SU-DHL-6 (cell line): Measurements from ENCODE around the gene APRT.

Source experiments
- H2AFZ ChIP-seq: fragments of 200-600 bp; sonication (generic); 2 replicates; pipeline ENCODE4 v1.6.1; 2014; ENCODE audit warnings: low read depth, mild to moderate bottlenecking, moderate library complexity, mixed read lengths, antibody characterized with exemption, low read length; ENCODE audit not compliant: severe bottlenecking
- H3F3A ChIP-seq: fragments of 200-600 bp; shearing (Covaris generic); 2 replicates; pipeline ENCODE4 v1.6.0; 2016; ENCODE audit warnings: antibody characterized with exemption, mild to moderate bottlenecking; ENCODE audit not compliant: insufficient read depth
- H3K27ac ChIP-seq: fragments of 200-600 bp; sonication (generic); 2 replicates; pipeline ENCODE4 v1.5.1; 2016; ENCODE audit warnings: low read depth, mild to moderate bottlenecking, low read length, moderate library complexity, mixed read lengths
- H3K27me3 ChIP-seq: fragments of 200-600 bp; sonication (generic), shearing (Covaris generic); 2 replicates; pipeline ENCODE4 v1.6.0; 2014; ENCODE audit warnings: mild to moderate bottlenecking, low read length
- H3K36me3 ChIP-seq: fragments of 200-600 bp; sonication (generic); 2 replicates; pipeline ENCODE4 v1.6.1; 2014; ENCODE audit warnings: mild to moderate bottlenecking, low read length, mixed read lengths
- H3K4me2 ChIP-seq: fragments of 300-600, 200-600 bp; shearing (Covaris generic), sonication (generic); 2 replicates; pipeline ENCODE4 v1.6.0; 2014; ENCODE audit warnings: low read length, low read depth, mild to moderate bottlenecking; ENCODE audit not compliant: poor library complexity, severe bottlenecking
- H3K4me3 ChIP-seq: fragments of 200-600 bp; sonication (generic); 2 replicates; pipeline ENCODE4 v1.5.1; 2014; ENCODE audit warnings: antibody characterized with exemption, low read length, mild to moderate bottlenecking, mixed read lengths; ENCODE audit not compliant: insufficient read depth, poor library complexity, severe bottlenecking
- H3K79me2 ChIP-seq: fragments of 200-600 bp; sonication (generic); 2 replicates; pipeline ENCODE4 v1.6.1; 2014; ENCODE audit warnings: mild to moderate bottlenecking, low read length, moderate library complexity; ENCODE audit not compliant: insufficient read depth
- H3K9ac ChIP-seq: fragments of 200-600 bp; sonication (generic); 2 replicates; pipeline ENCODE4 v1.7.0; 2014; ENCODE audit warnings: mild to moderate bottlenecking, low read length
- H3K9me2 ChIP-seq: fragments of 200-600 bp; sonication (generic); replicated peaks from 2 replicates; pipeline ENCODE4 v1.6.1; 2014; ENCODE audit warnings: low read length; ENCODE audit not compliant: insufficient read depth
- H3K9me3 ChIP-seq: fragments of 200-600 bp; sonication (generic); 2 replicates; pipeline ENCODE4 v1.6.1; 2014; ENCODE audit warnings: low read length, mixed read lengths; ENCODE audit not compliant: insufficient read depth
- H4K20me1 ChIP-seq: fragments of 200-600 bp; sonication (generic); 2 replicates; pipeline ENCODE4 v1.6.1; 2014; ENCODE audit warnings: low read depth, mild to moderate bottlenecking, antibody characterized with exemption, low read length, moderate library complexity, mixed read lengths
- CTCF ChIP-seq: fragments of 200-600 bp; sonication (generic); IDR thresholded peaks from one replicate; pipeline ENCODE4 v1.5.1; 2017; ENCODE audit warnings: antibody characterized with exemption, mild to moderate bottlenecking, low read length, moderate library complexity; ENCODE audit not compliant: insufficient read depth, poor library complexity, severe bottlenecking
- EZH2phosphoT487 ChIP-seq: fragments of 200-600 bp; sonication (generic), shearing (Covaris generic); conservative IDR thresholded peaks from 2 replicates; pipeline ENCODE4 v1.6.1; 2018; ENCODE audit warnings: mild to moderate bottlenecking, antibody characterized with exemption, low read length, moderate library complexity, mixed read lengths

APRT gene

DNA sequence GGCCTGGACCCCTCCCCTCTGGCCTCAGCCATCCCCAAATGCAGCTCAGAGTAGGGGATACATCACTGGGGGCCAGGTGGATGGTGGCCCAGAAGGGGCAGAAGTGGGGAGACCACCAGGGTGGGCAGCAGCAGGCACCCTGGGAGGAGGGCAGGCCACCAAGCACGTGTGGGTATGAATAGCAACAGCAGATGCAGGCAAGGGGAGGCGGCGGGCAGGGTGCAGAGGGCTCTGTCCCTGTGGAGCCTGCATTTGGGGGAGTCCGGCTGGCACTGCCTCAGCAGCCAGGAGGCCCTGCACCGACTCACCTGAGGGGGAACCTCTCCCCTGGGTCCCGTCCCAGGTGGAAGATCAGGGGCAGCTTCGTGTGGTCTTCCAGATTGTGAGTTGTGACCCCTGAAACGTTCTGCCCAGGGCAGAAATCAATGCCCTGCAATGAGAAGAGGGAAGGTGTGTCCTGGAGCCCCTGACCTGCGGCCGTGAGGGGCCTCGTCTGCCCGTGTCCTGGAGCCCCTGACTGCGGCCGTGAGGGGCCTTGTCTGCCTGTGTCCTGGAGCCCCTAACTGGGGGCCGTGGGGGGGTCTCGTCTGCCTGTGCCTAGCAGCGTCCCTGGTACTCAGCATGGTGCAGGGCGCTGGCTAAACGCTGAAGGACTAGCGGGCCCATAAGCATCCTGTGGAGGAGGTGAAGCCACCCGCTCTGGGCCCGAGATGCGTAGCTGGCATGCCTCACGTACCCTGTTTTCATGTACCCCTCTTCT is 10.7 kb upstream of the APRT start:
- H3K4me3 ChIP-seq, result no peak overlapping the region
- no peak overlapping the region for H2AFZ ChIP-seq
- no peak for TF ChIP-seq EZH2phosphoT487
- no peak for TF ChIP-seq CTCF
- no peaks in the 10 kb centered on the region for H4K20me1 ChIP-seq
- H3K9me3 ChIP-seq, result no peaks in the 10 kb centered on the region
- no peak overlapping the region for H3K27ac ChIP-seq
- no peaks in the 10 kb centered on the region for H3F3A ChIP-seq
- no peaks in the 10 kb centered on the region for H3K79me2 ChIP-seq
- H3K36me3 ChIP-seq, result no peaks in the 10 kb centered on the region
- H3K27me3 ChIP-seq, result no peaks in the 10 kb centered on the region
- H3K4me2 ChIP-seq, result no peak overlapping the region
- H3K9me2 ChIP-seq, result no peaks in the 10 kb centered on the region
- no peak overlapping the region for H3K9ac ChIP-seq

GRCh38 chr16:88821168-88821850 is 9.6 kb upstream of the APRT start:
- H2AFZ ChIP-seq, result no peak overlapping the region
- H3K9me3 ChIP-seq, result no peaks in the 10 kb centered on the region
- H3K4me3 ChIP-seq, result no peak overlapping the region
- TF ChIP-seq CTCF, result no peak
- TF ChIP-seq EZH2phosphoT487, result no peak
- no peak overlapping the region for H3K9ac ChIP-seq
- H3K9me2 ChIP-seq, result no peaks in the 10 kb centered on the region
- no peak overlapping the region for H3K27ac ChIP-seq
- no peaks in the 10 kb centered on the region for H3K27me3 ChIP-seq
- H3K36me3 ChIP-seq, result no peaks in the 10 kb centered on the region
- H3K79me2 ChIP-seq, result no peaks in the 10 kb centered on the region
- H3K4me2 ChIP-seq, result no peak overlapping the region
- no peaks in the 10 kb centered on the region for H4K20me1 ChIP-seq
- H3F3A ChIP-seq, result no peaks in the 10 kb centered on the region

GRCh38 chr16:88820385-88821025 is 8.8 kb upstream of the APRT start:
- Histone ChIP-seq H3K27ac (no peak overlapping the region), H3K36me3 (no peaks in the 10 kb centered on the region)

More at GRCh38 chr16:88820385-88821025, 8.8 kb upstream of the APRT start:
- H3K9me2 ChIP-seq, result no peaks in the 10 kb centered on the region
- no peak overlapping the region for H3K9ac ChIP-seq
- TF ChIP-seq EZH2phosphoT487, result no peak
- TF ChIP-seq CTCF, result no peak
- no peaks in the 10 kb centered on the region for H3K9me3 ChIP-seq
- no peak overlapping the region for H3K4me2 ChIP-seq
- no peaks in the 10 kb centered on the region for H4K20me1 ChIP-seq
- H3K79me2 ChIP-seq, result no peaks in the 10 kb centered on the region
- H3K27me3 ChIP-seq, result no peaks in the 10 kb centered on the region
- H3K4me3 ChIP-seq, result no peak overlapping the region
- H2AFZ ChIP-seq, result no peak overlapping the region
- no peaks in the 10 kb centered on the region for H3F3A ChIP-seq
